ENCODE measurements around the gene COL25A1. TPM values are rescaled to one million over a fixed set of nuclear protein-coding genes. Genes with fewer than 3 reads are reported as not detected.

Gene COL25A1
- total RNA-seq, 1 experiment from 2014 or later = not detected

- BruUV-seq (replicated peaks) = no TSS peak
- POLR2A ChIA-PET = no interaction called here
- in situ Hi-C loops (cut with HindIII; ENCODE audit: low pct_unique_long_range_greater_than_20kb, low sequenced_read_pairs) = no loop called here
Measured at GRCh38 chr4:108828620-108829019, 473.8 kb downstream of the COL25A1 start.

GRCh38 chr4:108825737-108826136 is 476.7 kb downstream of the COL25A1 start:
- Histone ChIP-seq H3K4me3 (ENCODE audit: low read depth in 2 of 2, low read length in 2 of 2) (no peak overlapping the region), H3K27me3 (ENCODE audit: control insufficient read depth, insufficient read depth, low read length) (no peaks in the 10 kb centered on the region), H3K9me3 (ENCODE audit: control insufficient read depth, insufficient read depth, low read depth, low read length) (no peaks in the 10 kb centered on the region), H3K36me3 (ENCODE audit: control insufficient read depth, insufficient read depth, low read length) (no peaks in the 10 kb centered on the region), H3K4me1 (ENCODE audit: control insufficient read depth, insufficient read depth, low read length) (no peaks in the 10 kb centered on the region), H3K27ac (ENCODE audit: low read length) (no peak overlapping the region)
- in situ Hi-C loops (cut with HindIII; ENCODE audit: low pct_unique_long_range_greater_than_20kb, low sequenced_read_pairs) = no loop called here
- TF ChIP-seq SIN3A (IDR thresholded peaks at IDR 0.05; ENCODE audit: borderline replicate concordance, insufficient read depth, low read depth, low read length) (no peak), CTCF (IDR thresholded peaks at IDR 0.05) (no peak), REST (IDR thresholded peaks at IDR 0.05; ENCODE audit: insufficient read depth in 1 of 2, low read depth in 2 of 2, low read length in 1 of 2) (no peak), TCF7L2 (IDR thresholded peaks at IDR 0.05; ENCODE audit: low read depth, low read length) (no peak), POLR2AphosphoS5 (IDR thresholded peaks at IDR 0.05; ENCODE audit: low read depth, low read length) (no peak)
- ChIA-PET CTCF (no interaction called here), POLR2A (no interaction called here)
- ATAC-seq (no peak), DNase-seq (ENCODE audit: low read depth, low spot score) (no peak)
- no TSS peak for BruUV-seq (replicated peaks)
- intact Hi-C loops (cut with micrococcal nuclease; ENCODE audit: unreplicated experiment) = no loop called here

More at GRCh38 chr4:108828620-108829019, 473.8 kb downstream of the COL25A1 start:
- ATAC-seq (no peak), DNase-seq (ENCODE audit: low read depth, low spot score) (no peak)
- TF ChIP-seq POLR2AphosphoS5 (IDR thresholded peaks at IDR 0.05; ENCODE audit: low read depth, low read length) (no peak), CTCF (IDR thresholded peaks at IDR 0.05) (no peak)
- Histone ChIP-seq H3K27ac (ENCODE audit: low read length) (no peak overlapping the region), H3K9me3 (ENCODE audit: control insufficient read depth, insufficient read depth, low read depth, low read length) (no peaks in the 10 kb centered on the region), H3K4me3 (ENCODE audit: low read depth in 2 of 2, low read length in 2 of 2) (no peak overlapping the region), H3K27me3 (ENCODE audit: control insufficient read depth, insufficient read depth, low read length) (no peaks in the 10 kb centered on the region), H3K4me1 (ENCODE audit: control insufficient read depth, insufficient read depth, low read length) (no peaks in the 10 kb centered on the region), H3K36me3 (ENCODE audit: control insufficient read depth, insufficient read depth, low read length) (no peaks in the 10 kb centered on the region)
- CTCF ChIA-PET = no interaction called here
- intact Hi-C loops (cut with micrococcal nuclease; ENCODE audit: unreplicated experiment) = no loop called here

Data from Panc1 (cell line).